ENCODE measurements around the gene NLRX1.
A peak's percentile ranks its signal among the peaks of the same experiment; 100 is the strongest.
"Not testable (repeated sequence)": the region's sequence is repeated elsewhere in the genome, so short reads cannot be mapped to it uniquely, and the experiment has no call there.

NLRX1 gene

DNA sequence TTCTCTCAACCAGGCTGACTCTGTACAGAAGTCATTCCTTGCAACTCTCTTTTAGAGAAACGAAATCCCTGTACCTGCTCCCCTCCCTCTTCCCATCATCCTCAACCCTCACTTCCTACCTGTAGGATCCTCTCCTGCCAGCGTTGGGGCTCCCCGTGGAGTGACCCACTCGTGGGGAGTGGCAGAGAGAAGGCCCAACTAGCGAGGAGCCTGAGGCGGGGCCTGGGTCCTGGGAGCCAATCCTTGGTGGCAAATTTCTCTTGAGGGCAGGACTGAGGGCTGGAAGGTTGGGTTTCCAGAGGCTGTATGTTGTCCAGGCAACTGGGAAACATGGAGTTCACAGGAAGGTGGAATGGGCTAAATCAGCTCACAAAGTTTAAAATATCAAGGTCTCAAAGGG, 27.2 kb downstream of the NLRX1 start:
- H3K27ac ChIP-seq, result no peak overlapping the region
- no peak for TF ChIP-seq ZFX (IDR thresholded peaks at IDR 0.05; ENCODE audit: borderline replicate concordance)
- TF ChIP-seq, protein P1, sequence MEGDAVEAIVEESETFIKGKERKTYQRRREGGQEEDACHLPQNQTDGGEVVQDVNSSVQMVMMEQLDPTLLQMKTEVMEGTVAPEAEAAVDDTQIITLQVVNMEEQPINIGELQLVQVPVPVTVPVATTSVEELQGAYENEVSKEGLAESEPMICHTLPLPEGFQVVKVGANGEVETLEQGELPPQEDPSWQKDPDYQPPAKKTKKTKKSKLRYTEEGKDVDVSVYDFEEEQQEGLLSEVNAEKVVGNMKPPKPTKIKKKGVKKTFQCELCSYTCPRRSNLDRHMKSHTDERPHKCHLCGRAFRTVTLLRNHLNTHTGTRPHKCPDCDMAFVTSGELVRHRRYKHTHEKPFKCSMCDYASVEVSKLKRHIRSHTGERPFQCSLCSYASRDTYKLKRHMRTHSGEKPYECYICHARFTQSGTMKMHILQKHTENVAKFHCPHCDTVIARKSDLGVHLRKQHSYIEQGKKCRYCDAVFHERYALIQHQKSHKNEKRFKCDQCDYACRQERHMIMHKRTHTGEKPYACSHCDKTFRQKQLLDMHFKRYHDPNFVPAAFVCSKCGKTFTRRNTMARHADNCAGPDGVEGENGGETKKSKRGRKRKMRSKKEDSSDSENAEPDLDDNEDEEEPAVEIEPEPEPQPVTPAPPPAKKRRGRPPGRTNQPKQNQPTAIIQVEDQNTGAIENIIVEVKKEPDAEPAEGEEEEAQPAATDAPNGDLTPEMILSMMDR (IDR thresholded peaks at IDR 0.05), result no peak

DNA sequence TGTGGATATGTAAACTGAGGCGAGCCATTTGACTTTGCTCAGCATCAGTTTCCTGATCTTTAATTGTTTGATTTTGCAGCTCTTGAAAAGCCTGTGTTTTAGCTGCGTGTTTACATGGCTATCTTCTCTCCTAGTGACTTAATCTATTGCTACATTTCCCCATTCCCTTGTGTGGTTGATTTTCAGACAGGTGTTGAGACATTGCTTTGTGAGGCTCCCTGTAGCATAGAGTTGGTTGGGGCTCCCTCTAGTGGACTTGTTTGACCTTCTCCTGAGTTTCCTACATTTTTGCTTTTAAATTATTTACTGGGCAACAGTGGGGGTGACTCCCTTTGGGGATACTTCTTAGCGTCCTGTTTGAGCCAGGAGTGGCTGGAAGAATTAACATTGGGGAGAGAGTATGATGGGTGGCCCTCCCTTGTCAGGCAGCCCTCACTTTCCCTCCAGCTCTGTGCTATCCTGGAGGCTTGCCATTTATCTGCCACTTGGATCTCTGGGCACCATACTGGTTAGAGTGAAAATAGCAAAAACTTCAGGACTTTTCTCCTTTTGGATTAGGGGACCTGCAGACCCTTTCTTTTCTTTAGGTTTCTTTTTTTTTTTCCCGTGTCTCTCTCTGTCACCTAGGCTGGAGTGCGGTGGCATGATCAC, 28.4 kb downstream of the NLRX1 start:
- H3K27ac ChIP-seq, result no peak overlapping the region
- no peak for TF ChIP-seq ZFX (IDR thresholded peaks at IDR 0.05; ENCODE audit: borderline replicate concordance)
- TF ChIP-seq, protein P1 (IDR thresholded peaks at IDR 0.05), result peak; percentile 93

DNA sequence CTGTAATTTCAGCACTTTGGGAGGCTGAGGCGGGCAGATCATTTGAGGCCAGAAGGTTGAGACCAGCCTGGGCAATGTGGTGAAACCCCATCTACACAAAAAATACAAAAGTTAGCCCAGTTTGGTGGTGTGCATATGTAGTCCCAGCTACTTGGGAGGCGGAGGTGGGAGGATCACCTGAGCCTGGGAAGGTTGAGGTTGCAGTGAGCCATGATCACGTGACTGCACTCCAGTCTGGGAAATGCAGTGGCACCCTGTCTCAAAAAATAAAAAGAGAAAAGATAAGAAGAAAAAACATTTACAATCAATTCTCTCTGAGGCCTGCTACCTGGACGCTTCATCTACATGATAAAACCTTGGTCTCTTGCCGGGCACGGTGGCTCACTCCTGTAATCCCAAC, 30.4 kb downstream of the NLRX1 start:
- TF ChIP-seq ZFX (IDR thresholded peaks at IDR 0.05; ENCODE audit: borderline replicate concordance), result no peak
- TF ChIP-seq, protein P1 (IDR thresholded peaks at IDR 0.05), result no peak
- no peak overlapping the region for H3K27ac ChIP-seq

DNA sequence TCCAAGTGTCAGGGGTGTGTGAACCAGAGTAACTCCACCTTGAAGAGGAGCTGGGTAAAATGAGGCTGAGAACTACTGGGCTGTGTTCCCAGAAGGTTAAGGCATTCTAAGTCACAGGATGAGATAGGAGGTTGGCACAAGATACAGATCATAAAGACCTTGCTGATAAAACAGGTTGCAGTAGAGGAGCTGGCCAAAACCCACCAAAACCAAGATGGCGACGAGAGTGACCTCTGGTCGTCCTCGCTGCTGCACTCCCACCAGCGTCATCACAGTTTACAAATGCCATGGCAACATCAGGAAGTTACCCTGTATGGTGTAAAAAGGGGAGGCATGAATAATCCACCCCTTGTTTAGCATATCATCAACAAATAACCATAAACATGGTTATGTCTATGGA, 32.7 kb downstream of the NLRX1 start:
- H3K27ac ChIP-seq, result not testable (repeated sequence)

DNA sequence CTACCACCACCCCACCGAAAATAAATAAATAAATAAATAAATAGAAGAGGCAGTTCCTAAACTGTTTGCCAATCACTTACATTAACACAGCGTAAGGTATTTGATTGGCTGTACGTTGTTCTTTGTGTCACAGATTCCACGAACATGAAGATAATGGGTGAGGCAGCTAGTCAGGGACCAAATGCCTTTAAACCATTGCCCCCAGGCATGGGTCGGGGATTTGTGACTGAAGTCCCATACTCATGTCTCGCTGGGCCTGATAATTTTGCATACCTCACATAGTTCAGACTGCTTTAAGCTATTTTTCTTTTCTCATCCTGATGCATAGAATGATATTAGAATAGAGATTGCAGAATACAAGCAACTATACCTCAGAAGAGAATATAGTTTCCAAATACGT, 34.0 kb downstream of the NLRX1 start:
- no peak for TF ChIP-seq ZFX (IDR thresholded peaks at IDR 0.05; ENCODE audit: borderline replicate concordance)
- TF ChIP-seq, protein P1 (IDR thresholded peaks at IDR 0.05), result no peak

DNA sequence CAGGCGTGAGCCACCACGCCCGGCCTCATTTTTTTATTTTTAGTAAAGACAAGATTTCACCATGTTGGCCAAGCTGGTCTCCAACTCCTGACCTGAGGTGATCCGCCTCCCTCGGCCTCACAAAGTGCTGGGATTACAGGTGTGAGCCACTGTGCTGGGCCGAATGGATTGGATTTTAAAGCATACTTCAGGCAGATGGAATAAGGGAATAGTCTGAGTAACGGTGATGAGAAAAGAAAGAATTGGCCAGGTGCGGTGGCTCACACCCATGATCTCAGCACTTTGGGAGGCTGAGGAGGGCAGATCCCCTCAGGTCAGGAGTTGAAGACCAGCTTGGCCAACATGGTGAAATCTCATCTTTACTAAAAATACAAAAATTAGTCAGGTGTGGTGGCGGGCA, 35.5 kb downstream of the NLRX1 start:
- no peak overlapping the region for H3K27ac ChIP-seq
- TF ChIP-seq, protein P1 (IDR thresholded peaks at IDR 0.05), result no peak
- TF ChIP-seq ZFX (IDR thresholded peaks at IDR 0.05; ENCODE audit: borderline replicate concordance), result no peak

More for the DNA sequence above, 34.0 kb downstream of the NLRX1 start:
- H3K27ac ChIP-seq, result no peak overlapping the region

DNA sequence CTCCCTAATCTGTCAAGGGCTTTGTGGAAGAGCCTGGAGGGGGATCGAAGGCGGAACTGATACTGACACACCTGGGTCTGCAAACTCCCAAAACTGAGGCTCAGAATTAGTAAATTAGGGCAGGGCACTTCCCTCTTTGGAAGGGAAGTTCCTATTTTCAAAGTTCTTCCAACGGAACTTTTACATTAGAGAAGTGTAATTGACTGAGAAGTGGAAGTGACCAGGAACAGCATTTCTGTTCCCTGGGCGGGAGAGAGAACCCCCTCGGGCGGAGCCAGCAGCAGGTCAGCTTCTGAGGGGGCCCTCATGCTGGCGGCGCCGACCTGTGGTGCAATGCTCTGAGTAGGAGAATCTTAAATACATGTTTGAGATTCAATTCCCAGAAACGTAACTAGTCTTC, 36.6 kb downstream of the NLRX1 start:
- peak overlapping the region; percentile 92 for H3K27ac ChIP-seq
- no peak for TF ChIP-seq ZFX (IDR thresholded peaks at IDR 0.05; ENCODE audit: borderline replicate concordance)
- TF ChIP-seq, protein P1 (IDR thresholded peaks at IDR 0.05), result no peak
